Measurements from ENCODE around the gene TTLL11. TPM values are rescaled to one million over a fixed set of nuclear protein-coding genes. Genes with fewer than 3 reads are reported as not detected.

Gene TTLL11
- total RNA-seq, 1 experiment from 2014 or later: 8.8 TPM

- Histone ChIP-seq H3K9me3 (replicated peaks) (no peaks in the 10 kb centered on the region), H3K27me3 (no peaks in the 10 kb centered on the region), H3K36me3 (no peaks in the 10 kb centered on the region), H3K27ac (no peak overlapping the region), H3K4me1 (peaks cover 15% of the 10 kb centered on the region), H3K4me3 (no peak overlapping the region)
- DNase-seq: no peak
These were observed 175.5 kb downstream of the TTLL11 start for GRCh38 chr9:121917375-121918335.

- Histone ChIP-seq H3K27me3 (no peaks in the 10 kb centered on the region), H3K36me3 (no peaks in the 10 kb centered on the region), H3K4me1 (no peaks in the 10 kb centered on the region), H3K9me3 (replicated peaks) (no peaks in the 10 kb centered on the region), H3K4me3 (no peak overlapping the region), H3K27ac (no peak overlapping the region)
- no peak for DNase-seq
These were observed 177.8 kb downstream of the TTLL11 start for GRCh38 chr9:121915304-121915625.

- H3K27ac ChIP-seq: no peak overlapping the region
- H3K27me3 ChIP-seq: no peaks in the 10 kb centered on the region
- DNase-seq: no peak
- no peaks in the 10 kb centered on the region for H3K4me1 ChIP-seq
- H3K4me3 ChIP-seq: no peak overlapping the region
- no peaks in the 10 kb centered on the region for H3K9me3 ChIP-seq (replicated peaks)
- H3K36me3 ChIP-seq: no peaks in the 10 kb centered on the region
These were observed 178.4 kb downstream of the TTLL11 start for GRCh38 chr9:121914604-121915303.

- no peaks in the 10 kb centered on the region for H3K36me3 ChIP-seq
- no peaks in the 10 kb centered on the region for H3K9me3 ChIP-seq (replicated peaks)
- H3K4me1 ChIP-seq: no peaks in the 10 kb centered on the region
- no peak for DNase-seq
- H3K4me3 ChIP-seq: no peak overlapping the region
- no peak overlapping the region for H3K27ac ChIP-seq
- no peaks in the 10 kb centered on the region for H3K27me3 ChIP-seq
These were observed 179.0 kb downstream of the TTLL11 start for GRCh38 chr9:121914017-121914595.

DNA sequence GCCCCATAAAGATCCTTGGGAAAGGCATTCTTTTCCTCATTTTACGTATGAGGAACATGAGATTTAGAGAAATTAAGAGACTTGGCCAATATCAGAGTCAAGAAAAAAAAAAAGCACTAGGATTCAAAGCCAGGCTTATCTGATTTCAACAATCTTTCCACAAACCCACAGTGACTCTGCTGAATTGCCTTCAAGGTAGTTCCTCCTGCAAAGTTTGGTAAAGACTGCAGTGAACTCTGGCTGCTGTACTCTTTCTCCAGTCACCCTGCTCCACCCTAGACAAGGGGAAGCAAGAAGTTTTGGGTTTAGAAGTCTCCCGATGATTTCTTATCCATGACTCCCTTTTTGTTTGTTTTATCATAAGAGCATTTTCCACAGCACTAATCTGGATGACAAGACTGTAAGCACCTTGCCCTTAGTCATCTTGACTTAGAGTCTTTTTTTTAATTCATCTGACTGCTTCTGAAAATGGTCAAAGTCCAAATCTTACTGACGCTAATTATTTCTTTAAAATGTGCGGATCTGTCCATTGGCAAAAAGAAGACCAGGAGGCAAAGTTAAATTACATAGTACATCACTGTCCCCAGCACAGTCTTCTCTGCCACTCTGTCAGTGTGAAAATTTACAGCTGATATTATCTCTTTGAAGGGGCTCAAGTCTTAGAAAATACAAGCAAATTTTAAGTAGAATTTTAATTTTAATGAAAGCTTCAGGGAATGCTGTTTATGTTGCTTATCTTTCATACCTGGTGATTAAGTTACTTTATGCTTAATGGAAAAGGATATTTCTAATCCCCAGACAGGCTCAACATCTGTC is 180.1 kb downstream of the TTLL11 start:
- H3K36me3 ChIP-seq: no peaks in the 10 kb centered on the region

GRCh38 chr9:121910491-121911040 is 182.5 kb downstream of the TTLL11 start:
- no peak for DNase-seq
- Histone ChIP-seq H3K36me3 (no peaks in the 10 kb centered on the region), H3K4me1 (no peaks in the 10 kb centered on the region), H3K27ac (no peak overlapping the region), H3K9me3 (replicated peaks) (no peaks in the 10 kb centered on the region), H3K4me3 (no peak overlapping the region), H3K27me3 (no peaks in the 10 kb centered on the region)

More for the DNA sequence above, 180.1 kb downstream of the TTLL11 start:
- Histone ChIP-seq H3K4me3 (no peak overlapping the region), H3K9me3 (replicated peaks) (no peaks in the 10 kb centered on the region), H3K4me1 (no peaks in the 10 kb centered on the region), H3K27me3 (no peaks in the 10 kb centered on the region), H3K27ac (no peak overlapping the region)
- DNase-seq: no peak

DNA sequence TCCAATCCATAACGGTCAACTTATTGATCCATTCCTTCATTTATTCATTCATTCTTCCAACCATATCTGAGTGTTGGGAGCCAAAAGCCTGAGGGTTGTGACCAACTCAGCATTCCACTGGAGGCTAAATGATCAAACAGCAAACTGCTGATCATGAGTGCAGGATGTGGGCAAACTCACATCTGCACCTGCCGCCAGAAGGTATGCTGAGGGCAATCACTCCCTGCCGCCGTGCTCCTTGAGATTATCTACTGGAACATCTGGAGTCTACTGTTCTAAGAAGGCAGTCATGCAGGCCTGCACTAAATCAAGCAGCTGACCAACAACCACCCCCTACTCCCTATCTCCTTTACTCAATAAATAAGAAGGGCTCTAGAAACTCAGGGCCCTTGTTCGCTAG is 184.0 kb downstream of the TTLL11 start:
- no peak overlapping the region for H3K27ac ChIP-seq
- no peaks in the 10 kb centered on the region for H3K36me3 ChIP-seq
- H3K27me3 ChIP-seq: no peaks in the 10 kb centered on the region

DNA sequence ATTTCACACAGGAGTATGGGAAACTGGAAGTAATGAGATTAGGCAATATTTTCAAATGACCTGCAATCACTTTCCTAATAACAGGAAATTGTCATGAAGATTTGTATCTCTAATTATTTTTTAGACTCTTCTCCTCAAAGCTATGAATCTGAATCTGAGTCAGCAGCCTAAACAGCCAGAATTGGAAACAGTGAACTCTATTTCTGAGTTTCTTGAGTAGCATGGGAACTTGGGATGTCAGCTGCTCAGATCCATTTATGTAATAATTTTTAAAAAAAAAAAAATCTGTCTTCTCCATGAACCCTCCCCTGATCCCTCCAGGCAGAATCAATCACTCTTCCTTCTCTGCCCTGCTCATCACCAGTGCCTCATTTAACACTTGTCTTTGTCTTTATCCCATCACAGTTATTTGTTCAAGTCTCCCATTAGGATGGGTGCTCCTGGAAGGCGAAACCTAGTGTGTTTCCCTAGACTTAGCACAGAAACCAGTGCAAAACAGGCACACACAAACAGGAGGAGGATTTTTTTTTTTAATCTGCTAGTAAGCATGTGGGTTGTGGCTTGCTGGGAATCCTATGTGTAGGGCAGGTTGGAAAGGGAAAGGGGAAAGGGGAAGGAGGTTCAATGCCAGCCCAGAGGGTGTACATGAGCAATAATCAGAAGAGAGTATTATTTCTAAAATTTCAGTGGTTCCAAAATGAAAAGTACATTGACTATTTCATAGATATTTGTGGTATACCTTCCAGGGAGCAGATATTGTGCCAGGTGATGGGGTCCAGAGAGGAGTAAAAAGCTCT is 186.8 kb downstream of the TTLL11 start:
- H3K4me3 ChIP-seq: no peak overlapping the region
- no peaks in the 10 kb centered on the region for H3K4me1 ChIP-seq
- no peaks in the 10 kb centered on the region for H3K27me3 ChIP-seq
- no peaks in the 10 kb centered on the region for H3K9me3 ChIP-seq (replicated peaks)
- no peak overlapping the region for H3K27ac ChIP-seq
- DNase-seq: no peak
- H3K36me3 ChIP-seq: no peaks in the 10 kb centered on the region

More for the DNA sequence above, 184.0 kb downstream of the TTLL11 start:
- Histone ChIP-seq H3K4me3 (no peak overlapping the region), H3K9me3 (replicated peaks) (no peaks in the 10 kb centered on the region), H3K4me1 (no peaks in the 10 kb centered on the region)
- no peak for DNase-seq

- DNase-seq: no peak
- H3K4me3 ChIP-seq: no peak overlapping the region
These were observed 190.5 kb downstream of the TTLL11 start for GRCh38 chr9:121902461-121903135.

DNA sequence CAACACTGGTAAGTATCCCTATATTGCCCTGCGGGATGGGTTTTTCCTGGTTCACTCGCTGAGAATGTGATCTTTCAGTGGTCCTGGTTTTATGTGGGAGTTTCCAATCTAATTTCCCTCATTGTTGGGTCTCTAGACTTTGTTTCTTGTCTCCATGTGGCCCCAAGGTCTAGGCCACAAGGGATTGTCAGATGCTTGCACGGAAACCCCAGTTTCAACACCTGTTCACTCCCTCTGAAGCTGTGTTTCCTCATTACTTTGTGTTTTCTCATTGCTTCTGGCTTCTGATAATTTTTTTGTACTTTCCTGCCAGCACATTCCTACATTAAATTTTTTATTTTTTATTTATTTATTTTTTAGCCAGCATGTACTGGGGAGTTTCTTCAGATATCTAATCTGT is 191.5 kb downstream of the TTLL11 start:
- Histone ChIP-seq H3K4me1 (peaks cover 5% of the 10 kb centered on the region; the same call in 1 of the 2 replicates), H3K27ac (no peak overlapping the region), H3K9me3 (replicated peaks) (peaks cover 7% of the 10 kb centered on the region), H3K27me3 (no peaks in the 10 kb centered on the region), H3K36me3 (no peaks in the 10 kb centered on the region), H3K4me3 (no peak overlapping the region)
- DNase-seq: no peak

More at GRCh38 chr9:121902461-121903135, 190.5 kb downstream of the TTLL11 start:
- Histone ChIP-seq H3K9me3 (replicated peaks) (peaks cover 7% of the 10 kb centered on the region), H3K27ac (no peak overlapping the region), H3K36me3 (no peaks in the 10 kb centered on the region), H3K27me3 (no peaks in the 10 kb centered on the region), H3K4me1 (peaks cover 5% of the 10 kb centered on the region; the same call in 1 of the 2 replicates)

- Histone ChIP-seq H3K27ac (no peak overlapping the region), H3K36me3 (no peaks in the 10 kb centered on the region), H3K27me3 (no peaks in the 10 kb centered on the region), H3K9me3 (replicated peaks) (peaks cover 9% of the 10 kb centered on the region), H3K4me1 (peaks cover 5% of the 10 kb centered on the region; the same call in 1 of the 2 replicates), H3K4me3 (no peak overlapping the region)
- DNase-seq: no peak
These were observed 192.9 kb downstream of the TTLL11 start for GRCh38 chr9:121900163-121900562.

DNA sequence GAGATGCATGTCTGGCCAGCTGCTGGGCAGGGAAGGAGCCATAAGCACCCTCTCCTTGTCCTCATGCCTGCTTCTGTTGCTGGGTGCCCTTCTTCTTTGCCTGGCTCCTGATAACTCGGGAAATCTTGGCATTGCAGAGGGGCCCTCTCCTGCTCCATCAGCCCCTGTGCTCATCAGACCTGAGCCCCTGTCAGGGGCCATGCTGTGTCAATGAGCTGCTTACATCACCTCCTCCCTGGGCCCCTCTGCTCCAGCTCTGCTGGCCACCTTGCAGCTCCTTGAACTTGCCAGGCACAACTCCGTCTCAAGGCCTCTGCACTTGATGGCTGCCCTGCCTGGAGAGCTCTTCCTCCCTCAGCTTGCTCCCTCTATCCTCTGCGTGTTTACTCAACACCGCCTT is 194.3 kb downstream of the TTLL11 start:
- Histone ChIP-seq H3K4me1 (peaks cover 5% of the 10 kb centered on the region; the same call in 1 of the 2 replicates), H3K4me3 (no peak overlapping the region), H3K36me3 (no peaks in the 10 kb centered on the region), H3K27ac (no peak overlapping the region), H3K27me3 (no peaks in the 10 kb centered on the region), H3K9me3 (replicated peaks) (peaks cover 11% of the 10 kb centered on the region)
- no peak for DNase-seq

DNA sequence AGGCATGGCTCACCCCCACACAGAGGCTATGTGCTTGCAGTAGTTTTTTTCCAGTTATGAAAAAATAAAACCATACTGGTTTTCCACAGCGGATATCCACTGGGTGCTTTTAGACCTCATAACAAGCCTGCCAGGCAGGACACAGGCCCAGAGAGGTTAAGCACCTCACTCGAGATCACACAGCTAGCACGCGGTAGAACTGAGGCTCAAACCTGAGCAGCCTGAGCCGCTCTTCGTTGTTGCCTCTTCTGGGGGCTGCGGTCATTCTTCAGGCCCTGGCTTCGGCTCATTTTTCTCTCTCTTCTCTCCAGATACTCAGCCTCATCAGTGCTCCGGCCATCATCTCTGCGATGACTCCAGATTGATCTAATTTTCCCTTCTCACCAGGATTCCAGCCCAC is 196.0 kb downstream of the TTLL11 start:
- H3K4me1 ChIP-seq: peaks cover 5% of the 10 kb centered on the region
- no peaks in the 10 kb centered on the region for H3K27me3 ChIP-seq
- DNase-seq: no peak
- H3K9me3 ChIP-seq (replicated peaks): peaks cover 11% of the 10 kb centered on the region
- H3K27ac ChIP-seq: no peak overlapping the region
- no peaks in the 10 kb centered on the region for H3K36me3 ChIP-seq
- H3K4me3 ChIP-seq: no peak overlapping the region

Data from SJCRH30 (cell line).